HCT116 (cell line): ENCODE measurements around the gene ZNF10. TPM values are rescaled to one million over a fixed set of nuclear protein-coding genes. Genes with fewer than 3 reads are reported as not detected.

Experiments
- ATAC-seq: fragments of 200-7000 bp; cut with Tn5 transposase; 2 replicates; pipeline ENCODE4 v1.9.1; 2020; ENCODE audit warnings: mild to moderate bottlenecking, moderate library complexity
- BruUV-seq: library from RNA; stranded (reverse); fragments of 400-500 nt; replicated peaks from 2 replicates; lab custom pipeline; 2021; lab: Mats Ljungman, UMichigan
- CTCF ChIA-PET: fragments of 300-600 bp; sonication (Branson Sonifier 250); formaldehyde crosslinking; loops from one replicate; lab custom pipeline; 2021; ENCODE audit warnings: antibody characterized with exemption; lab: Charles Lee
- POLR2A ChIA-PET: fragments of 300-600, 350-600 bp; sonication (Branson Sonifier 250); formaldehyde crosslinking; loops from one replicate; lab custom pipeline; 2021; ENCODE audit warnings: antibody characterized with exemption; lab: Charles Lee
- RAD21 ChIA-PET, 2 experiments: fragments of 300-600 bp; sonication (Branson Sonifier 250); formaldehyde crosslinking; loops; one replicate each; lab custom pipeline; 2023; ENCODE audit warnings: low total read pairs in 2 of 2; ENCODE audit not compliant: uncharacterized antibody in 2 of 2, unreplicated experiment in 2 of 2, low non-redundant PET in 1 of 2; lab: Charles Lee
- DNase-seq: peaks from one replicate; pipeline ENCODE4 v3.0.0-alpha.2; 2010; ENCODE audit warnings: low read depth, low spot score
- H2AFZ ChIP-seq: fragments of 200-600 bp; shearing (Covaris generic), sonication (generic); 2 replicates; pipeline ENCODE4 v1.6.1; 2017; ENCODE audit warnings: low read depth, mixed run types, mixed read lengths, antibody characterized with exemption, low read length; ENCODE audit not compliant: poor library complexity, severe bottlenecking
- H3K27ac ChIP-seq: 2 replicates; pipeline ENCODE4 v1.5.1; 2012; ENCODE audit warnings: low read depth, low read length
- H3K27me3 ChIP-seq: fragments of 200-600 bp; sonication (generic); 2 replicates; pipeline ENCODE4 v1.6.1; 2016; ENCODE audit warnings: mixed run types, low read length, mixed read lengths; ENCODE audit not compliant: insufficient read depth
- H3K36me3 ChIP-seq, 2 experiments: fragments of 200-500 bp in 1 of 2; fragments of 200-600 bp in 1 of 2; sonication (Bioruptor generic) in 1 of 2; sonication (generic) in 1 of 2; 2 replicates each; pipeline versions ENCODE4 v1.5.1 to v1.6.1; 2014 to 2016; ENCODE audit warnings: low read length in 2 of 2, inconsistent platforms in 1 of 2, mixed read lengths in 1 of 2, mixed run types in 1 of 2; ENCODE audit not compliant: insufficient read depth in 2 of 2, control insufficient read depth in 1 of 2
- H3K4me1 ChIP-seq, 2 experiments: fragments of 200-600 bp in 1 of 2; sonication (generic) in 1 of 2; 2 replicates each; pipeline versions ENCODE4 v1.5.1 to v1.6.1; 2012 to 2017; ENCODE audit warnings: low read length in 2 of 2, inconsistent platforms in 1 of 2, mild to moderate bottlenecking in 1 of 2, mixed read lengths in 1 of 2, mixed run types in 1 of 2, moderate library complexity in 1 of 2; ENCODE audit not compliant: insufficient read depth in 2 of 2, control insufficient read depth in 1 of 2
- H3K4me2 ChIP-seq: fragments of 200-600 bp; sonication (generic); 2 replicates; pipeline ENCODE4 v1.6.1; 2017; ENCODE audit warnings: mixed run types, low read length, mixed read lengths
- H3K4me3 ChIP-seq, 2 experiments: fragments of 200-600 bp in 1 of 2; sonication (generic) in 1 of 2; replicated peaks in 1 of 2; 2 replicates each; pipeline ENCODE4 v1.5.1; 2011 to 2016; ENCODE audit warnings: low read length in 2 of 2, control low read depth in 1 of 2, low read depth in 1 of 2, mild to moderate bottlenecking in 1 of 2, mixed read lengths in 1 of 2, mixed run types in 1 of 2
- H3K79me2 ChIP-seq: fragments of 200-600 bp; sonication (generic); 2 replicates; pipeline ENCODE4 v1.6.1; 2017; ENCODE audit warnings: mild to moderate bottlenecking, mixed run types, low read length, moderate library complexity, mixed read lengths; ENCODE audit not compliant: insufficient read depth
- H3K9ac ChIP-seq: fragments of 200-600 bp; sonication (generic); 2 replicates; pipeline ENCODE4 v1.6.1; 2016; ENCODE audit warnings: low read length, mixed read lengths
- H3K9me2 ChIP-seq: fragments of 200-600 bp; sonication (generic), shearing (Covaris generic); 2 replicates; pipeline ENCODE4 v1.6.1; 2017; ENCODE audit warnings: mixed run types, mild to moderate bottlenecking, moderate library complexity; ENCODE audit not compliant: insufficient read depth
- H3K9me3 ChIP-seq, 2 experiments: fragments of 200-500 bp in 1 of 2; fragments of 200-600 bp in 1 of 2; sonication (Bioruptor generic) in 1 of 2; sonication (generic) in 1 of 2; 2 replicates each; pipeline ENCODE4 v1.6.1; 2014 to 2017; ENCODE audit warnings: low read length in 2 of 2, mixed read lengths in 2 of 2, inconsistent platforms in 1 of 2, low read depth in 1 of 2, mild to moderate bottlenecking in 1 of 2, mixed run types in 1 of 2, moderate library complexity in 1 of 2; ENCODE audit not compliant: control insufficient read depth in 1 of 2, insufficient read depth in 1 of 2
- H4K20me1 ChIP-seq: fragments of 200-600 bp; sonication (generic), shearing (Covaris generic); 2 replicates; pipeline ENCODE4 v1.6.1; 2017; ENCODE audit warnings: mixed run types, mild to moderate bottlenecking, moderate library complexity; ENCODE audit not compliant: insufficient read depth
- ATF3 ChIP-seq: IDR thresholded peaks from 2 replicates; pipeline ENCODE4 v1.6.1; 2012
- CBX3 ChIP-seq: IDR thresholded peaks from 2 replicates; pipeline ENCODE4 v1.6.1; 2012; ENCODE audit warnings: low read depth
- CEBPB ChIP-seq: IDR thresholded peaks from 2 replicates; pipeline ENCODE4 v1.6.1; 2012; ENCODE audit warnings: low read depth
- EGR1 ChIP-seq: IDR thresholded peaks from 2 replicates; pipeline ENCODE4 v1.6.1; 2012; ENCODE audit warnings: low read depth
- EZH2phosphoT487 ChIP-seq: fragments of 200-600 bp; IDR thresholded peaks from 2 replicates; pipeline ENCODE4 v1.6.1; 2018; ENCODE audit warnings: antibody characterized with exemption, borderline replicate concordance
- FOSL1 ChIP-seq: IDR thresholded peaks from 2 replicates; pipeline ENCODE4 v1.6.1; 2012; ENCODE audit warnings: low read depth
- JUND ChIP-seq: IDR thresholded peaks from 2 replicates; pipeline ENCODE4 v1.6.1; 2012
- MAX ChIP-seq: IDR thresholded peaks from 2 replicates; pipeline ENCODE4 v1.6.1; 2012
- POLR2A ChIP-seq: IDR thresholded peaks from 2 replicates; pipeline ENCODE4 v1.7.0; 2011; ENCODE audit warnings: borderline replicate concordance; ENCODE audit not compliant: insufficient read depth, insufficient read length; ENCODE audit errors: extremely low read depth
- POLR2AphosphoS5 ChIP-seq: IDR thresholded peaks from 2 replicates; pipeline ENCODE4 v1.6.1; 2011; ENCODE audit warnings: mild to moderate bottlenecking, low read depth, low read length, moderate library complexity
- REST ChIP-seq: IDR thresholded peaks from 2 replicates; pipeline ENCODE4 v1.6.1; 2012; ENCODE audit warnings: low read depth
- SIN3A ChIP-seq: IDR thresholded peaks from 2 replicates; pipeline ENCODE4 v1.6.1; 2012; ENCODE audit warnings: low read depth
- SP1 ChIP-seq: IDR thresholded peaks from 2 replicates; pipeline ENCODE4 v1.6.1; 2012; ENCODE audit warnings: low read depth
- TCF7L2 ChIP-seq: IDR thresholded peaks from 2 replicates; pipeline ENCODE4 v1.7.0; 2011; ENCODE audit warnings: borderline replicate concordance, inconsistent platforms; ENCODE audit not compliant: insufficient read depth, insufficient read length; ENCODE audit errors: extremely low read depth
- ZBTB33 ChIP-seq: IDR thresholded peaks from 2 replicates; pipeline ENCODE4 v1.6.1; 2011; ENCODE audit warnings: mild to moderate bottlenecking, low read length, moderate library complexity; ENCODE audit not compliant: insufficient replicate concordance; ENCODE audit errors: extremely low read depth
- ZFX ChIP-seq: fragments of 450-650 bp; IDR thresholded peaks from 2 replicates; pipeline ENCODE4 v1.6.1; 2017
- ZNF274 ChIP-seq: fragments of 200-500 bp; sonication (Bioruptor generic); IDR thresholded peaks from 2 replicates; pipeline ENCODE4 v1.6.1; 2014; ENCODE audit warnings: mild to moderate bottlenecking, low read depth, low read length, inconsistent platforms
- intact Hi-C: fragments of 100-400 bp; cut with micrococcal nuclease; formaldehyde crosslinking; loops from 2 replicates; pipeline ENCODE4 v1.10.0; 2022
- total RNA-seq: library from RNA; stranded (reverse); gene quantifications from one replicate; pipeline ENCODE4 v1.2.1, GENCODE V29; 2021; ENCODE audit not compliant: unreplicated experiment

ZNF10 gene
- total RNA-seq, 1 experiment from 2014 or later: not detected

- no peaks in the 10 kb centered on the region for H3K4me1 ChIP-seq
- BruUV-seq: no TSS peak
- intact Hi-C loops: no loop called here
- CTCF ChIA-PET: no interaction called here
- H3K36me3 ChIP-seq: peaks cover 2 to 25% of the 10 kb centered on the region in 2 experiments; a peak in 2 of 4 replicates
- H3K27me3 ChIP-seq: no peaks in the 10 kb centered on the region
- H3K9ac ChIP-seq: no peak overlapping the region
- no peaks in the 10 kb centered on the region for H4K20me1 ChIP-seq
- no peaks in the 10 kb centered on the region for H3K79me2 ChIP-seq
- no peak overlapping the region for H3K4me3 ChIP-seq
- TF ChIP-seq EZH2phosphoT487: no peak
- no peak for TF ChIP-seq CEBPB
- TF ChIP-seq CBX3: no peak
- TF ChIP-seq ZBTB33: no peak
- no peak for TF ChIP-seq ZFX
- TF ChIP-seq JUND: no peak
- TF ChIP-seq ZNF274: no peak
- no peak for TF ChIP-seq SIN3A
- TF ChIP-seq REST: no peak
- no peak for TF ChIP-seq POLR2A
- no peak for TF ChIP-seq POLR2AphosphoS5
- no peak for TF ChIP-seq FOSL1
- TF ChIP-seq SP1: no peak
- TF ChIP-seq EGR1: no peak
- no peak for TF ChIP-seq ATF3
- TF ChIP-seq MAX: no peak
- TF ChIP-seq TCF7L2: no peak
- ATAC-seq (no peak), DNase-seq (no peak)
- H3K9me3 ChIP-seq: peaks cover 52 to 55% of the 10 kb centered on the region in 2 experiments
- H3K9me2 ChIP-seq: no peaks in the 10 kb centered on the region
- H3K27ac ChIP-seq: no peak overlapping the region
- H3K4me2 ChIP-seq: no peak overlapping the region
- POLR2A ChIA-PET: no interaction called here
- RAD21 ChIA-PET: no interaction called here
- no peak overlapping the region for H2AFZ ChIP-seq
Observed at GRCh38 chr12:133201888-133202287, 71.5 kb downstream of the ZNF10 start.
